GM18870 (cell line): ENCODE results near the gene MRPS35.

Source experiments
- ATAC-seq: cut with Tn5 transposase; IDR thresholded peaks from one replicate; pipeline ENCODE4 v1.9.1; 2021; ENCODE audit warnings: moderate library complexity; ENCODE audit not compliant: unreplicated experiment

The MRPS35 gene

GRCh38 chr12:27771481-27772327 lies 61.1 kb downstream of the MRPS35 start:
- no peak for ATAC-seq

DNA sequence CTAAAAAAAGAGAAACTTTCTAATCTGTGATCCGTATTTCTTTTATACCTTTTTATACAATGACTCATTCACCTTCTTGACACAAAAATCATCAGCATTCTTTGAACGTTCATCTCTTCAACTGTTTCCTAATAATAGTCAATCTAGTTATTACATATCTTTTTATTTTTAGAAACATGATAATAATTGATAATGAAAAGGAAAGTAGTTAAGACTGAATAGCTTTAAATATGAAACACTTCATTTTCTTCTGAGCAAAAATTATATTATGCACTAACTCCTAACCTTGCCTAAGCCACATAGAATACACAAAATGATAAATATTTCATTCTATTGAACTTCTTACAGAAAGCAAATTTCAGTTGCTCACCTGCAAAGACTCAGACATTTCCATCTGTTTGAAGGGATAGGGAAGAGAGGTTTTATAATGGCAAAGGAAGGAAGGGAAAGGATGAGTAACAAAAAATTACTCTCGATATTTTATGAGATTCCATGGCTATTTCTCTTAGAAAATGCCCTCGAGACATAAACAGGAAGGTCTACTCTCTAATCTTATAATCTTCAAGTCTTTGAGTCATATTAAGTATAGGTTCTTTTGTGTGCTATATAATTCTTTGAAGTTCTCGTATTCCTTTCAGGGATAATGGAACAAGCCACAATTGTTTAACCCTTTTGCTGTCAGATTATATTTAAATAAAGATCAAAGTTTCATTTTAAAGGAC lies 61.9 kb downstream of the MRPS35 start:
- no peak for ATAC-seq

DNA sequence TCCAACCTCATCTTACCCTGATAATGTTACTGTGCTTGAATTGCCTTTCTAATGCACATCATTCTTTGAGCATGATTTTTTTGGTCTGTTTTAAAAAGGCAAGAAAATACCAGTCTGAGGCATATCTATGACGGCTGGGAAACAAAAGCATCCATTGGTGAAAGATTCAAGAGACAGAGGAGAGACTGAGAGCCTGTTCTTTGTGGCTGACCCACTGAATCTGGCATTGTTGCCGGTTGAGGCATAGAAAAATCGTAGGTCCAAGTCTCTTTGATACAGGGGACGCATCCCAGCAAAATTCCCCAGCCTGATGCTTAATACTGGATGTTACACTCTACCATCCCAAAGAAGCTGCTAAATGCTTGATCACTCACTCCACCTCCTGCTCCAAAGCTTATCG lies 66.5 kb downstream of the MRPS35 start:
- ATAC-seq = no peak

DNA sequence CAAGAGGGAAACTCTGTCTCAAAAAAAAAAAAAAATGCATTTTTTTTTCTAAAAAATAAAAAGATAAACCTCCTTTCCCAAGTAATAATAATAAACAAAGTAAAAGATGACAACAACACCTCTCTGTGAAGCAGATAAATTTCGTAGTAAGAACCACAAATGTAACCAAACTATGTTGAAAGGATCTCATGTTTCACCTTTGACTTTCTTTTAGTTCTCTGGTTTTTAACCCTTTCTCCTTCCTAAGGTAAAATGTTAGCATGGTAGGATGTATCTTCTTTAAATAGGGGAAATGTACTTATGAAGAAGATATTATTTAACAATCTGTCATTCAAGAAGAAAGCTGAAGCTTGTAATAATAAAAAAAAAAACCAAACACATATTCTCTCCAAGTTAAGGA lies 67.6 kb downstream of the MRPS35 start:
- ATAC-seq = no peak

- peak; percentile 27 for ATAC-seq
Observed at GRCh38 chr12:27779416-27779919, 68.8 kb downstream of the MRPS35 start.

- peak; percentile 62 for ATAC-seq
Observed at GRCh38 chr12:27779920-27780611, 69.4 kb downstream of the MRPS35 start, which contains the start of the genes KLHL42 and MANSC4. KLHL42 (plus strand) TSS chr12:27780233; CDS start chr12:27780331, 98 bp downstream. MANSC4 (minus strand) TSS chr12:27780236; CDS start chr12:27771276, 8,960 bp downstream.

- ATAC-seq = peak; percentile 28
Observed at GRCh38 chr12:27780612-27781408, 70.2 kb downstream of the MRPS35 start.

DNA sequence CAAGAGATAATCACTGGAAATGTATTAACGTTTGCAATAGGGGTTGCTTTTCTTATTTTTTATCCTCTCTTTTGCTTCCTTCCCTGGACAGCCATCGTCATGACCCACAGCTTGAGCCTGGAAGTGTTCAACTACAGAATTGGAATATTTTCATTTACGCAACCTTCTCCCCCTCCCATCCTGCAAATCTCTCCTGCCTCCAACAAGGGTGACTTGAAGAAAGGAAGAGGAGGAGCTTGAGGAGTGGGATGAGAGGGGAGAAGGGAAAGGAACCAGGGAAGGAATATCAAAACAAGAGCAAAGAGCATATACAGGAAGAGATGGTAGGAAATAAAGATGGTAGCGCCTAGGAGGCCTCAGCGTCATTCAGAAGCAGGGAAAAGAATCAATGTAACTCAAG lies 71.0 kb downstream of the MRPS35 start:
- no peak for ATAC-seq

GRCh38 chr12:27782481-27782880 lies 71.8 kb downstream of the MRPS35 start:
- ATAC-seq = no peak

DNA sequence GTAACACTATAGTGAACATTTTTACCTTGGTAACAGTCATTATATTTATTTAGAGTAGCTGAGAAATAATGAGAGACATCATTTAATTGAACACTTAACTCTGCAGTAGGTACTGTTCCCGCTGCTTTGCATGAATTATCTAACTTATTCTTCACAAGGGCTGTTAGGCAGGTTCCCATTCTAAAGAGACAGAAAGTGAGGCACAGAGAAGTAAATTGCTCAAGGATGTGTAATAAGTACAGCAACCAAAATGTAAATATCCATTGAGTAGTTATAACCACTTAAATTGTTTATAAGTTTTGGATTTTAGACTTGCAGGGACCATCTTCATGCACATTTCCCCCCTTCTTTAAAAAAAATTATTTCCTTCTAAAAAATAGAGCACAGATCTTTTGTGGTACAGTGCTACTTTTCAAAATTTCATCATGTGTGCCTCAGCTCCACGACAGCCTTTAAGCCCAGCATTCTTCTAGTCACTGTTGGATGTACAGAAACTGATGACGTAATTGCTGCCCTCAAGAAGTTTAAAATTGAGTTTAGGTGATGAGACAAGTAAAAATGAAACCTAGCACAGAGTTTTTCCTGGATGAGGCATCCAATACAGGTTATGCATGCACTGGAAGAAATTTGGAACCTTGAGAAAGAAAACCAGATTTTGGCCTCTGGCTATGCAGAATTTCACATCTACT lies 75.4 kb downstream of the MRPS35 start:
- no peak for ATAC-seq

GRCh38 chr12:27787559-27787958 lies 76.9 kb downstream of the MRPS35 start:
- no peak for ATAC-seq

DNA sequence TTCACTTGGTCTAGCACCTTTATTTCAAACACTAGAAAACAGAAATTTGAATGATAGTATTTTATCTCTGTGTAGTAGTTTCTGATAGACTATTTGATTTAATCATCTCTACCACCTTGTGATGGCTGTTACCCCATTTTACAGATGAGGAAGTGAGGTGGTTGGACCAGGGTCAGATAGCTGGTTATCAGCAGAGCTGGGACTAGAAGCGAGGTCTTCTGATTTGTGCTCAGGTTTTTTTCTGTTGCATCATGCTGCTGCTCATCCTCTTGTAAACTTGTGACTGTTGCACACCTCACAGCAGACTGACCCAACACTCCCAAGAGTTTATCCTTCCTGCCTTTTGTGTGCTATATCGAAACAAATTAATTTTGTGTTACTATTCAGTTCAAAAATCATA lies 79.5 kb downstream of the MRPS35 start:
- no peak for ATAC-seq

- ATAC-seq = no peak
Observed at GRCh38 chr12:27794818-27795584, 84.4 kb downstream of the MRPS35 start.

- no peak for ATAC-seq
Observed at GRCh38 chr12:27796128-27796527, 85.5 kb downstream of the MRPS35 start.

GRCh38 chr12:27797301-27798025 lies 86.8 kb downstream of the MRPS35 start:
- ATAC-seq = no peak

GRCh38 chr12:27800819-27801218 lies 90.2 kb downstream of the MRPS35 start:
- ATAC-seq = no peak

GRCh38 chr12:27801630-27802029 lies 91.0 kb downstream of the MRPS35 start:
- ATAC-seq = no peak

DNA sequence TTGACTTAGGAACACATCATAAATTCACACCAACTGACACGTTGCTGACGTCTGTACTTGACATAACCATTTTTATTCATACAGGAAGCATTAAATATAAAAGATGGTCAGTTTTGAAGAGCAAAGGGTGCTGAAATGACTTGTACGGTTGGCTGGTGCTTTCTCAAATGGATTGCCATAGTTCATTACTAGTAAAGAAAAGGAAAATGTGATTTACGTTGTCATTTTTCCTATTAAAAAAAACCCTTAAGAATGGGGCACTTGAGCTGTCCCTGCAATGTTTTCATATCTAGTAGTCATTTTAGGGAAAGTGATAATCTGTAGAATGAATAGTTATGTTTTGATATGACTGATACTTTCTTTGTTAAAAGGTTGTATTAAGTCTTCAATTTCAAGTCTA lies 91.9 kb downstream of the MRPS35 start:
- ATAC-seq = no peak
